EL (cell line): ENCODE data around the gene HDAC6.
A peak's percentile ranks its signal among the peaks of the same experiment; 100 is the strongest.

Experiments
- DNase-seq: peaks from one replicate; pipeline ENCODE4 v3.0.0-alpha.2; 2016

The HDAC6 gene

GRCh38 chrX:48801280-48802088, at the start of gene HDAC6:
HDAC6 (plus strand) TSS chrX:48802067; CDS start chrX:48802693, 626 bp downstream.
- DNase-seq: peak; percentile 97

- no peak for DNase-seq
Measured at GRCh38 chrX:48752498-48752897, 49.4 kb upstream of the HDAC6 start.

- DNase-seq: no peak
Measured at GRCh38 chrX:48753708-48754228, 48.1 kb upstream of the HDAC6 start.

GRCh38 chrX:48754238-48754637, 47.6 kb upstream of the HDAC6 start:
- DNase-seq: no peak

- no peak for DNase-seq
Measured at GRCh38 chrX:48761674-48762471, 40.0 kb upstream of the HDAC6 start, which contains the start of gene GLOD5. GLOD5 (plus strand) TSS chrX:48761747; CDS start chrX:48761791, 44 bp downstream.

- no peak for DNase-seq
Measured at GRCh38 chrX:48769230-48769629, 32.6 kb upstream of the HDAC6 start.

- DNase-seq: no peak
Measured at GRCh38 chrX:48770296-48770695, 31.6 kb upstream of the HDAC6 start.

GRCh38 chrX:48772602-48773001, 29.3 kb upstream of the HDAC6 start:
- DNase-seq: no peak

- DNase-seq: no peak
Measured at GRCh38 chrX:48776818-48777439, 24.9 kb upstream of the HDAC6 start.

GRCh38 chrX:48779399-48779798, 22.5 kb upstream of the HDAC6 start:
- DNase-seq: no peak

- DNase-seq: no peak
Measured at GRCh38 chrX:48781705-48782104, 20.2 kb upstream of the HDAC6 start.

GRCh38 chrX:48782216-48782615, 19.7 kb upstream of the HDAC6 start:
- no peak for DNase-seq

GRCh38 chrX:48782795-48783194, 19.1 kb upstream of the HDAC6 start:
- DNase-seq: no peak

- DNase-seq: no peak
Measured at GRCh38 chrX:48784726-48785125, 17.1 kb upstream of the HDAC6 start.

- DNase-seq: no peak
Measured at GRCh38 chrX:48785186-48785539, 16.7 kb upstream of the HDAC6 start.

GRCh38 chrX:48785540-48786214, 16.2 kb upstream of the HDAC6 start:
- no peak for DNase-seq

- no peak for DNase-seq
Measured at GRCh38 chrX:48786341-48786800, 15.5 kb upstream of the HDAC6 start, which contains the start of gene GATA1. GATA1 (plus strand) TSS chrX:48786590; CDS start chrX:48791110, 4,520 bp downstream.

- no peak for DNase-seq
Measured at GRCh38 chrX:48786825-48787504, 14.9 kb upstream of the HDAC6 start.

- DNase-seq: no peak
Measured at GRCh38 chrX:48787505-48788443, 14.1 kb upstream of the HDAC6 start.

- DNase-seq: no peak
Measured at GRCh38 chrX:48789366-48790220, 12.3 kb upstream of the HDAC6 start.
